Prostate gland (tissue), 2 donors: ENCODE data around the gene LGALS8.

ENCODE experiments used
- POLR2A ChIP-seq: fragments of 450-650 bp; IDR thresholded peaks from one replicate; pipeline ENCODE4 v1.6.1; 2016; ENCODE audit warnings: antibody characterized with exemption, mild to moderate bottlenecking
- TF ChIP-seq, protein P1 (sequence below), 4 experiments: fragments of 200-600 bp in 2 of 4; fragments of 450-650 bp in 2 of 4; sonication (generic) in 2 of 4; IDR thresholded peaks; 1 replicate in 3 of 4; 2 replicates in 1 of 4; pipeline ENCODE4 v1.5.1; 2016 to 2019; ENCODE audit warnings: antibody characterized with exemption in 4 of 4, mild to moderate bottlenecking in 2 of 4, moderate library complexity in 2 of 4

DNA sequence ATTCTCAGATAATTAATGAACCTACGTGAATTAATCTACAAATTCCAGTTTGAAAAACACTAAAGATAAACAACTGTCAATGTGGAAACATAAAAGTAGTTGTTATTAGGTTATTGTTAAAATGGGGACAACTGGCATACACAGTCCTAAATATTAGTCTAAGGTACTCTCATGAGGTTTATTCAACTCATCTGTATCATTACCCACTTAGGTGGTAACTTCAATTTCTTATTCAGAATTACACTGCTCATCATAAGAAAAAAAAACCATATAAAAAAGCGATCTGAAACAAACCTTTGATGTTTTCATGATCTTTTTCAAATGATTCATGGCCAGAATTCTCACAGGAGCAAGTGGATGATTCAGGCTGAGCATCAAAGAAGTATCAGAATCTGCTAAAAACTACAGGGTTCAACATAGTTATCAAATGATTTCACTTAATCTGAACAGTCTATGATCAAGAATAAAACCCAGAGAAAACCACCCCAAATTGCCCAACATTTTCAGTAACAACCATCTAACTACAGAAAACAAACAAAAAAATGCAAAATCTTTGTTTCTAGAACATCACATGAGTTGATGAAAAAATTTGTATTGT, 66.9 kb downstream of the LGALS8 start:
- TF ChIP-seq, protein P1, sequence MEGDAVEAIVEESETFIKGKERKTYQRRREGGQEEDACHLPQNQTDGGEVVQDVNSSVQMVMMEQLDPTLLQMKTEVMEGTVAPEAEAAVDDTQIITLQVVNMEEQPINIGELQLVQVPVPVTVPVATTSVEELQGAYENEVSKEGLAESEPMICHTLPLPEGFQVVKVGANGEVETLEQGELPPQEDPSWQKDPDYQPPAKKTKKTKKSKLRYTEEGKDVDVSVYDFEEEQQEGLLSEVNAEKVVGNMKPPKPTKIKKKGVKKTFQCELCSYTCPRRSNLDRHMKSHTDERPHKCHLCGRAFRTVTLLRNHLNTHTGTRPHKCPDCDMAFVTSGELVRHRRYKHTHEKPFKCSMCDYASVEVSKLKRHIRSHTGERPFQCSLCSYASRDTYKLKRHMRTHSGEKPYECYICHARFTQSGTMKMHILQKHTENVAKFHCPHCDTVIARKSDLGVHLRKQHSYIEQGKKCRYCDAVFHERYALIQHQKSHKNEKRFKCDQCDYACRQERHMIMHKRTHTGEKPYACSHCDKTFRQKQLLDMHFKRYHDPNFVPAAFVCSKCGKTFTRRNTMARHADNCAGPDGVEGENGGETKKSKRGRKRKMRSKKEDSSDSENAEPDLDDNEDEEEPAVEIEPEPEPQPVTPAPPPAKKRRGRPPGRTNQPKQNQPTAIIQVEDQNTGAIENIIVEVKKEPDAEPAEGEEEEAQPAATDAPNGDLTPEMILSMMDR (IDR thresholded peaks at IDR 0.05), result no peak
- no peak for TF ChIP-seq POLR2A
